Trophoblast cell (in vitro differentiated cells and primary cell): Measurements from ENCODE around the gene TRAP1.
"Not testable (repeated sequence)": the region's sequence is repeated elsewhere in the genome, so short reads cannot be mapped to it uniquely, and the experiment has no call there.

Experiments used
- DNase-seq, 2 donors: peaks; one replicate each; pipeline ENCODE4 v3.0.0-alpha.2; 2016
- H2AFZ ChIP-seq: 2 replicates; pipeline ENCODE4 v1.6.1; 2013; ENCODE audit warnings: low read length, moderate library complexity, mild to moderate bottlenecking; ENCODE audit not compliant: insufficient read depth, poor library complexity
- H2AK5ac ChIP-seq: 2 replicates; pipeline ENCODE4 v1.6.1; 2013; ENCODE audit warnings: mild to moderate bottlenecking, low read length
- H2BK120ac ChIP-seq: 2 replicates; pipeline ENCODE4 v1.6.1; 2013; ENCODE audit warnings: low read length, mild to moderate bottlenecking, moderate library complexity; ENCODE audit not compliant: insufficient read depth, poor library complexity
- H2BK12ac ChIP-seq: 2 replicates; pipeline ENCODE4 v1.6.1; 2013; ENCODE audit warnings: mild to moderate bottlenecking, low read length, moderate library complexity
- H2BK5ac ChIP-seq: 2 replicates; pipeline ENCODE4 v1.6.1; 2013; ENCODE audit warnings: low read length, low read depth, moderate library complexity, mild to moderate bottlenecking; ENCODE audit not compliant: poor library complexity
- H3K14ac ChIP-seq: 2 replicates; pipeline ENCODE4 v1.6.1; 2013; ENCODE audit warnings: mild to moderate bottlenecking, low read length
- H3K18ac ChIP-seq: 2 replicates; pipeline ENCODE4 v1.6.1; 2013; ENCODE audit warnings: mild to moderate bottlenecking, low read length
- H3K23ac ChIP-seq: 2 replicates; pipeline ENCODE4 v1.6.1; 2013; ENCODE audit warnings: low read length
- H3K27ac ChIP-seq: 2 replicates; pipeline ENCODE4 v1.5.1; 2013; ENCODE audit warnings: low read depth, mild to moderate bottlenecking, inconsistent platforms, low read length, moderate library complexity
- H3K27me3 ChIP-seq: 2 replicates; pipeline ENCODE4 v1.6.1; 2013; ENCODE audit warnings: inconsistent platforms, mild to moderate bottlenecking, low read length, moderate library complexity; ENCODE audit not compliant: insufficient read depth
- H3K36me3 ChIP-seq, 2 experiments: 1 replicate in 1 of 2; 2 replicates in 1 of 2; pipeline ENCODE4 v1.6.1; 2013; ENCODE audit warnings: low read length in 2 of 2, mild to moderate bottlenecking in 2 of 2, moderate library complexity in 1 of 2; ENCODE audit not compliant: insufficient read depth in 2 of 2, control insufficient read depth in 1 of 2
- H3K4ac ChIP-seq: 2 replicates; pipeline ENCODE4 v1.6.1; 2013; ENCODE audit warnings: low read depth, mild to moderate bottlenecking, low read length, moderate library complexity
- H3K4me1 ChIP-seq, 2 experiments: 1 replicate in 1 of 2; 2 replicates in 1 of 2; pipeline ENCODE4 v1.6.1; 2013; ENCODE audit warnings: low read length in 2 of 2, mild to moderate bottlenecking in 2 of 2, moderate library complexity in 1 of 2; ENCODE audit not compliant: insufficient read depth in 2 of 2, control insufficient read depth in 1 of 2
- H3K4me2 ChIP-seq: 2 replicates; pipeline ENCODE4 v1.6.1; 2013; ENCODE audit warnings: inconsistent platforms, mild to moderate bottlenecking, low read length, moderate library complexity
- H3K4me3 ChIP-seq: 2 replicates; pipeline ENCODE4 v1.5.1; 2013; ENCODE audit warnings: mild to moderate bottlenecking, low read depth, low read length, inconsistent platforms
- H3K79me1 ChIP-seq: one replicate; pipeline ENCODE4 v1.6.1; 2013; ENCODE audit warnings: low read length
- H3K79me2 ChIP-seq: 2 replicates; pipeline ENCODE4 v1.6.1; 2013; ENCODE audit warnings: low read length, mild to moderate bottlenecking; ENCODE audit not compliant: control insufficient read depth, insufficient read depth, poor library complexity
- H3K9ac ChIP-seq: 2 replicates; pipeline ENCODE4 v1.6.1; 2013; ENCODE audit warnings: mild to moderate bottlenecking, low read length
- H3K9me3 ChIP-seq: 2 replicates; pipeline ENCODE4 v1.6.1; 2013; ENCODE audit warnings: low read depth, mild to moderate bottlenecking, control low read depth, inconsistent platforms, low read length; ENCODE audit not compliant: insufficient read depth
- H4K12ac ChIP-seq: 2 replicates; pipeline ENCODE4 v1.6.1; 2013; ENCODE audit warnings: low read depth, mild to moderate bottlenecking, low read length, moderate library complexity
- H4K8ac ChIP-seq: 2 replicates; pipeline ENCODE4 v1.6.1; 2013; ENCODE audit warnings: low read depth, mild to moderate bottlenecking, low read length, moderate library complexity
- H4K91ac ChIP-seq: one replicate; pipeline ENCODE4 v1.6.1; 2013; ENCODE audit warnings: low read depth, mild to moderate bottlenecking, low read length, moderate library complexity
- WGBS: extraction: QIAGEN DNeasy Blood & Tissue Kit; methylation state at CpG from one replicate; pipeline ENCODE4 v1.1.7; 2013; ENCODE audit warnings: missing lambda C conversion rate; ENCODE audit not compliant: insufficient read length, insufficient coverage; ENCODE audit errors: extremely low coverage; 5-methylcytosine and 5-hydroxymethylcytosine counted together

TRAP1 gene

DNA sequence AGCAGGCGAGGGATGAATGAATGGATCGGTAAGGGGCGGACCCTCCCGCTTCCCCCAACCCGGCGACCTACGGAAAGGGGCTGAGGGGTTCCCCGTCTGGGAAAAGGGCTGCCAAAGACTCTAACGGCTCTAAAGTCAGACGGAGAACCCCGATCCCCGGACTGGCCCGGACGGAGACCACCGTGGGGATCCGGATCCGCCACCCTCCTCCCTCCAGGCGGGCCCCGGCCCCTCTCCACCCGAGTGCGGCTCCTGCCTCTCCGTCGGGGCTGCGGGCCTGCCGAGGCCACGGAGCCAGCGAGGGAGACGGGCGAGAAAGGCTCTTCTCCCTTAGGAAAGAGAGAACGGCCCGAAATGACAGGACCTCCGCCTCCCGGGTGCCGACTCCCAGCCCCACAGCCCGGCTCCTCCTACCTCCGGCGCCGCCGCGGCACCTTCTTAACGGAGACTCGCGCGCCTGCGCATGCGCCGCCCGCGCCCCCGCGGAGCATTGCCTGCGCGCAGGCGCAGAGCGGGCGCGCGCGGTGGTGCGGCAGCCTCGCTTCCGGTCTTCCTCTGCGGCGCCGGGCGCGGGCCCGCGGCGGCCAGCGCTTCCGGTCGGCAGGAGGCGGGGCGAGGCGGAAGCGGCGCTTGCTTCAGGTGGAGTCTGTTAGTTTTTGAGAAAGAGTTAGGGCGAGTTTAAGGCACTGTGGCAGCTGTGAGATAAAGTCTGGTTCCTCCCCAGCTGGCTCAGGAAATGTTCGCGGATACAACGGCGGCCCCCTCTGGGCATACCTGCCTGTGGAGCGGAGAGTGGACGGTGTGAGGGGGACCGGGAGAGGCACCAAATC is 106.0 kb downstream of the TRAP1 start, which contains the start of gene SLX4:
Gene SLX4, minus strand, starts transcription at position 461 of the 830 bp plus-strand sequence. CDS start 2,642 bp downstream, outside the sequence.
- peak within 1 kb of the TSS; percentile 93 for H3K4me2 ChIP-seq
- H3K23ac ChIP-seq: no peak within 1 kb of the TSS
- H3K9ac ChIP-seq: peak within 1 kb of the TSS; percentile 92
- peak within 1 kb of the TSS; percentile 83 for H3K18ac ChIP-seq
- H3K79me1 ChIP-seq: peaks cover 8% of the 10 kb centered on the region
- H2AK5ac ChIP-seq: peak within 1 kb of the TSS; percentile 36
- peak; percentile 92 to 99 for DNase-seq
- H4K8ac ChIP-seq: peak within 1 kb of the TSS; percentile 90
- peaks cover 2 to 3% of the 10 kb centered on the region in 2 experiments for H3K36me3 ChIP-seq
- peak within 1 kb of the TSS; percentile 71 for H2BK5ac ChIP-seq
- H3K4ac ChIP-seq: peak within 1 kb of the TSS; percentile 83
- no peaks in the 10 kb centered on the region for H3K27me3 ChIP-seq
- peak within 1 kb of the TSS; percentile 75 for H2BK120ac ChIP-seq
- H3K27ac ChIP-seq: peak within 1 kb of the TSS; percentile 78
- WGBS: no CpG with 5 or more reads among the region's 86 CpGs
- peak within 1 kb of the TSS; percentile 91 for H3K14ac ChIP-seq
- H3K4me3 ChIP-seq: peak within 1 kb of the TSS; percentile 94
- no peak within 1 kb of the TSS for H2BK12ac ChIP-seq
- no peaks in the 10 kb centered on the region for H3K9me3 ChIP-seq
- peak within 1 kb of the TSS; percentile 87 for H4K12ac ChIP-seq
- peak within 1 kb of the TSS; percentile 91 for H2AFZ ChIP-seq
- peaks cover 0 to 2% of the 10 kb centered on the region in 2 experiments for H3K4me1 ChIP-seq
- peaks cover 8% of the 10 kb centered on the region for H3K79me2 ChIP-seq
- H4K91ac ChIP-seq: peak within 1 kb of the TSS; percentile 88

DNA sequence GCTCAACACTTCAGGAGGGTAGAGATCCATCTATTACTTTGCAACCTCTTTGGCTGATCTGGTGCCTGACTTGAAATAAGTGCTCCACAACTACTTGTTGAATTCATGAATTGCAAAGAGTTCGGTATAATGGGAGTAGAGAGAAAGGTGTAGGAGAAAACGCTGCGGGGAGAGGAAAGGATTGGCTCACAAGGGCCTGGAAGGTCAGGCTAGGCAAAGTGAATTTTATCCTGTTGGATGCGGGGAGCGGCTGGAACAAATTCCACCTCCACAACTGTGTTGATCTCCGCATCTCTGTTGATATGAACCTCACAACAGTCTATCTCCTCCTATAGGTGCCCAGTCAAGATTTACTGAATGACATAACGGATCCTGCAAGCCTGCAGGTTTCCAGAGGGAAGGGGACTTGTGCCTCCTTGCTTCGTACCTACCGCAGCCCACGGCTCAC is 106.6 kb downstream of the TRAP1 start:
- Histone ChIP-seq H3K9ac (peak overlapping the region; percentile 92), H3K4me1 (peaks cover 0 to 2% of the 10 kb centered on the region in 2 experiments), H3K14ac (peak overlapping the region; percentile 81)

DNA sequence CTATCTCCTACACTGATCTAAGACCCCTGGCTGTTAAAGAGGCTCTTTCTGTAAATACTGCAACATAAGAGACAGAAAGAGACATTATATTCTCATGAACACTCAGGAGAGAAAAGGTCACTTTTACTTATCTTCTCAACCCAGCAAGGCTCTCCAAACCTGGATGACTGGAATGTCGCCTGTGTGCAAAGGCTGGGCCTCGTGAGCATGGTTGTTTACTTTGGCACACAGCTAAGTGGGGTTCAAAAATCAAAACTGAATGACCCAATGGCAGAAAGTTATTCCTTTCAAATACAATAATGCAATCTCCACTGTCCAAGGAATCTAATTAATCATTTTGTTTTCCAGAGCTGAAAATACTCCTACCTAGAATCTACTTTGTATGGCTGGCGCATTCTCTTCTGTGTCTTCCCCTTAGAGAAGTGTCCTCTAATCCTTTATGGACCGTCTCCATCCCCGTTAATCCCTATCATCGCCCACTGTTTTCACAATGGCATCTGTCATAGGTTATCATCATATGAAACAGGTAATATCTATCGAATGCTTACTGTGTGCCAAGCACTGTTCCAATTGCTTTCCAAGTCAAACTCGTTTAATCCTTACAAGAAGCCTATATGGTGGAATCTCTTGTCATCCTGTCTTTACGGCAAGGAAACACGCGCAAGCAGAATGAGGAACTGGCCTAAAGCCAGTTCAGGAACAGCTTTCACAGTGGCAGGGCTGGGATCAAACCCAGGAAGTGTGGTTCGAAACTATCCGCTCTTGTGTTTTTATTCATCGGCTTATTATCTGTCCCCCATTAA is 107.2 kb downstream of the TRAP1 start:
- no peak overlapping the region for H4K91ac ChIP-seq
- peaks cover 0 to 2% of the 10 kb centered on the region in 2 experiments for H3K4me1 ChIP-seq
- DNase-seq: no peak
- H2BK120ac ChIP-seq: no peak overlapping the region
- H3K4me3 ChIP-seq: no peak overlapping the region
- no peak overlapping the region for H3K9ac ChIP-seq
- H2AFZ ChIP-seq: no peak overlapping the region
- H3K79me2 ChIP-seq: peaks cover 8% of the 10 kb centered on the region
- no peak overlapping the region for H2BK5ac ChIP-seq
- no peak overlapping the region for H4K12ac ChIP-seq
- no peak overlapping the region for H3K23ac ChIP-seq
- H3K27ac ChIP-seq: no peak overlapping the region
- no peak overlapping the region for H4K8ac ChIP-seq
- H3K4ac ChIP-seq: no peak overlapping the region
- WGBS: no CpG with 5 or more reads among the region's 14 CpGs
- H3K14ac ChIP-seq: no peak overlapping the region
- H2BK12ac ChIP-seq: no peak overlapping the region
- H3K27me3 ChIP-seq: no peaks in the 10 kb centered on the region
- peaks cover 8% of the 10 kb centered on the region for H3K79me1 ChIP-seq
- no peaks in the 10 kb centered on the region for H3K9me3 ChIP-seq
- peak overlapping the region; percentile 79 for H3K4me2 ChIP-seq
- H2AK5ac ChIP-seq: no peak overlapping the region
- no peak overlapping the region for H3K18ac ChIP-seq
- peaks cover 2 to 3% of the 10 kb centered on the region in 2 experiments for H3K36me3 ChIP-seq

More for the DNA sequence above, 106.6 kb downstream of the TRAP1 start:
- peak overlapping the region; percentile 79 for H3K18ac ChIP-seq
- H2BK12ac ChIP-seq: no peak overlapping the region
- H2BK5ac ChIP-seq: no peak overlapping the region
- H2AFZ ChIP-seq: no peak overlapping the region
- no peak overlapping the region for H3K27ac ChIP-seq
- peaks cover 8% of the 10 kb centered on the region for H3K79me1 ChIP-seq
- DNase-seq: no peak
- H3K36me3 ChIP-seq: peaks cover 2 to 3% of the 10 kb centered on the region in 2 experiments
- H3K23ac ChIP-seq: no peak overlapping the region
- H2AK5ac ChIP-seq: no peak overlapping the region
- H3K27me3 ChIP-seq: no peaks in the 10 kb centered on the region
- peak overlapping the region; percentile 27 for H2BK120ac ChIP-seq
- peak overlapping the region; percentile 94 for H3K4me3 ChIP-seq
- H4K8ac ChIP-seq: peak overlapping the region; percentile 83
- peak overlapping the region; percentile 79 for H3K4me2 ChIP-seq
- peak overlapping the region; percentile 55 for H3K4ac ChIP-seq
- no peaks in the 10 kb centered on the region for H3K9me3 ChIP-seq
- H4K12ac ChIP-seq: peak overlapping the region; percentile 82
- H4K91ac ChIP-seq: peak overlapping the region; percentile 77
- peaks cover 8% of the 10 kb centered on the region for H3K79me2 ChIP-seq
- no CpG with 5 or more reads among the region's 10 CpGs for WGBS

DNA sequence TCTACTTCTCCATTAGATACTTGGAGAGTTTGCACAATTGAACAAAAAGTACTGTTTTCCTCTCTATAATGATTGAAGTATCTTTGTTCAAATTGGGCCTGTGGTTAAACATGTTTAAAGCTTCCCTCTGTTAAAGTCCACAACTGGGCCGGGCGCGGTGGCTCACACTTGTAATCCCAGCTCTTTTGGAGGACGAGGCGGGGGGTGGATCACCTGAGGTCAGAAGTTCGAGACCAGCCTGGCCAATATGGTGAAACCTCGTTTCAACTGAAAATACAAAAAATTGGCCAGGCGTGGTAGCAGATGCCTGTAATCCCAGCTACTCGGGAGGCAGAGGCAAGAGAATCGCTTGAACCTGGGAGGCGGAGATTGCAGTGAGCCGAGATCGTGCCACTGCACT is 108.3 kb downstream of the TRAP1 start:
- not testable (repeated sequence) for H3K4ac ChIP-seq, H3K79me1 ChIP-seq, H2BK12ac ChIP-seq, H3K4me1 ChIP-seq, H3K79me2 ChIP-seq, H3K9ac ChIP-seq, H4K12ac ChIP-seq, H3K9me3 ChIP-seq, H3K27ac ChIP-seq, H3K4me2 ChIP-seq, H2BK5ac ChIP-seq, H3K4me3 ChIP-seq, H2AK5ac ChIP-seq, H3K27me3 ChIP-seq, H3K36me3 ChIP-seq, H3K18ac ChIP-seq, H2AFZ ChIP-seq, H3K14ac ChIP-seq, H4K8ac ChIP-seq, H2BK120ac ChIP-seq, H3K23ac ChIP-seq, H4K91ac ChIP-seq, DNase-seq
- no CpG with 5 or more reads among the region's 13 CpGs for WGBS
